H9 (cell line): Measurements from ENCODE around the gene OR9G1. TPM values are rescaled to one million over a fixed set of nuclear protein-coding genes. Genes with fewer than 3 reads are reported as not detected.

Experiments
- DNase-seq: peaks from one replicate; pipeline ENCODE4 v3.0.0-alpha.2; 2017
- H2AFZ ChIP-seq: one replicate; pipeline ENCODE4 v1.6.1; 2013; ENCODE audit warnings: mild to moderate bottlenecking, low read length, control low read depth, moderate library complexity
- H2AK5ac ChIP-seq: 2 replicates; pipeline ENCODE4 v1.6.1; 2013; ENCODE audit warnings: low read length, control low read depth, mixed read lengths; ENCODE audit not compliant: insufficient read length
- H2BK120ac ChIP-seq: one replicate; pipeline ENCODE4 v1.6.1; 2013; ENCODE audit warnings: low read depth, mild to moderate bottlenecking, low read length, control low read depth, inconsistent platforms; ENCODE audit not compliant: poor library complexity, severe bottlenecking
- H2BK12ac ChIP-seq: 2 replicates; pipeline ENCODE4 v1.6.1; 2013; ENCODE audit warnings: low read length, control low read depth, mixed read lengths, low read depth; ENCODE audit not compliant: insufficient read length
- H2BK15ac ChIP-seq: 2 replicates; pipeline ENCODE4 v1.6.1; 2013; ENCODE audit warnings: low read depth, low read length, control low read depth
- H2BK20ac ChIP-seq: one replicate; pipeline ENCODE4 v1.6.1; 2013; ENCODE audit warnings: low read depth, mild to moderate bottlenecking, low read length, control low read depth, inconsistent platforms; ENCODE audit not compliant: poor library complexity, severe bottlenecking
- H2BK5ac ChIP-seq: 2 replicates; pipeline ENCODE4 v1.6.1; 2013; ENCODE audit warnings: low read length, control low read depth, mixed read lengths; ENCODE audit not compliant: insufficient read length
- H3K14ac ChIP-seq: 2 replicates; pipeline ENCODE4 v1.6.1; 2013; ENCODE audit warnings: low read length, control low read depth; ENCODE audit not compliant: insufficient read depth
- H3K18ac ChIP-seq: 2 replicates; pipeline ENCODE4 v1.6.1; 2013; ENCODE audit warnings: low read depth, mild to moderate bottlenecking, mixed read lengths, low read length, control low read depth; ENCODE audit not compliant: insufficient read length
- H3K23ac ChIP-seq: 2 replicates; pipeline ENCODE4 v1.6.1; 2013; ENCODE audit warnings: low read length, control low read depth, mixed read lengths, low read depth; ENCODE audit not compliant: insufficient read length
- H3K23me2 ChIP-seq: 2 replicates; pipeline ENCODE4 v1.6.1; 2013; ENCODE audit warnings: low read depth, mild to moderate bottlenecking, mixed read lengths, low read length, control low read depth; ENCODE audit not compliant: insufficient read length, poor library complexity, severe bottlenecking
- H3K27ac ChIP-seq: 2 replicates; pipeline ENCODE4 v1.5.1; 2013; ENCODE audit warnings: low read length, control low read depth, mixed read lengths, low read depth; ENCODE audit not compliant: insufficient read length
- H3K27me3 ChIP-seq: 2 replicates; pipeline ENCODE4 v1.6.1; 2013; ENCODE audit warnings: low read length, control low read depth, inconsistent platforms; ENCODE audit not compliant: insufficient read depth
- H3K4ac ChIP-seq: 2 replicates; pipeline ENCODE4 v1.6.1; 2013; ENCODE audit warnings: low read depth, mild to moderate bottlenecking, control low read depth, inconsistent platforms, low read length, moderate library complexity
- H3K4me1 ChIP-seq: 2 replicates; pipeline ENCODE4 v1.6.1; 2013; ENCODE audit warnings: low read length, control low read depth, inconsistent platforms; ENCODE audit not compliant: insufficient read depth
- H3K4me2 ChIP-seq: 2 replicates; pipeline ENCODE4 v1.6.1; 2013; ENCODE audit warnings: low read length, control low read depth, mixed read lengths; ENCODE audit not compliant: insufficient read length, insufficient read depth
- H3K56ac ChIP-seq: 2 replicates; pipeline ENCODE4 v1.6.1; 2013; ENCODE audit warnings: low read depth, mild to moderate bottlenecking, mixed read lengths, low read length, control low read depth; ENCODE audit not compliant: insufficient read length
- H3K79me1 ChIP-seq: 2 replicates; pipeline ENCODE4 v1.6.1; 2013; ENCODE audit warnings: low read depth, mild to moderate bottlenecking, moderate library complexity, low read length, control low read depth, inconsistent platforms; ENCODE audit not compliant: insufficient read depth, poor library complexity, severe bottlenecking
- H3K79me2 ChIP-seq: 2 replicates; pipeline ENCODE4 v1.6.1; 2013; ENCODE audit warnings: low read length, control low read depth, inconsistent platforms; ENCODE audit not compliant: insufficient read depth
- H3K9ac ChIP-seq: 2 replicates; pipeline ENCODE4 v1.6.1; 2013; ENCODE audit warnings: low read length, control low read depth, mixed read lengths; ENCODE audit not compliant: insufficient read length; ENCODE audit errors: extremely low read depth
- H3K9me3 ChIP-seq: one replicate; pipeline ENCODE4 v1.6.1; 2013; ENCODE audit warnings: low read depth, low read length, inconsistent platforms; ENCODE audit not compliant: control insufficient read depth
- H3T11ph ChIP-seq: one replicate; pipeline ENCODE4 v1.6.1; 2013; ENCODE audit warnings: mild to moderate bottlenecking, low read length, control low read depth, inconsistent platforms
- H4K20me1 ChIP-seq: one replicate; pipeline ENCODE4 v1.6.1; 2013; ENCODE audit not compliant: control insufficient read depth, insufficient read length, insufficient read depth
- H4K5ac ChIP-seq: 2 replicates; pipeline ENCODE4 v1.6.1; 2013; ENCODE audit warnings: low read depth, mild to moderate bottlenecking, mixed read lengths, low read length, control low read depth; ENCODE audit not compliant: insufficient read length
- H4K8ac ChIP-seq: replicated peaks from 2 replicates; pipeline ENCODE4 v1.6.1; 2013; ENCODE audit warnings: low read length, control low read depth, mixed read lengths, low read depth; ENCODE audit not compliant: insufficient read length
- H4K91ac ChIP-seq: 2 replicates; pipeline ENCODE4 v1.6.1; 2013; ENCODE audit warnings: low read depth, mild to moderate bottlenecking, moderate library complexity, mixed read lengths, low read length, control low read depth; ENCODE audit not compliant: insufficient read length
- H3K27ac Mint-ChIP-seq, 3 experiments: 2 replicates in 2 of 3; 3 replicates in 1 of 3; pipeline ENCODE4 v1.8.0; 2020 to 2021; ENCODE audit warnings: mixed read lengths in 3 of 3, mild to moderate bottlenecking in 1 of 3, moderate library complexity in 1 of 3
- H3K27me3 Mint-ChIP-seq: 2 replicates; pipeline ENCODE4 v1.8.0; 2021; ENCODE audit warnings: low read depth, mild to moderate bottlenecking, moderate library complexity, mixed read lengths
- H3K36me3 Mint-ChIP-seq, 3 experiments: 2 replicates in 2 of 3; 3 replicates in 1 of 3; pipeline ENCODE4 v1.8.0; 2020 to 2021; ENCODE audit warnings: low read depth in 3 of 3, mixed read lengths in 3 of 3; ENCODE audit not compliant: insufficient read depth in 1 of 3
- H3K4me1 Mint-ChIP-seq, 2 experiments: 2 replicates each; pipeline ENCODE4 v1.8.0; 2020; ENCODE audit warnings: mixed read lengths in 2 of 2
- H3K4me3 Mint-ChIP-seq, 2 experiments: 2 replicates in 1 of 2; 3 replicates in 1 of 2; pipeline ENCODE4 v1.8.0; 2020 to 2021; ENCODE audit warnings: mild to moderate bottlenecking in 2 of 2, mixed read lengths in 2 of 2, moderate library complexity in 1 of 2
- H3K9me3 Mint-ChIP-seq, 2 experiments: 2 replicates in 1 of 2; 3 replicates in 1 of 2; pipeline ENCODE4 v1.8.0; 2020; ENCODE audit warnings: mild to moderate bottlenecking in 2 of 2, mixed read lengths in 2 of 2, moderate library complexity in 1 of 2
- WGBS: extraction: QIAGEN DNeasy Blood & Tissue Kit; methylation state at CpG from one replicate; pipeline ENCODE4 v1.1.7; 2013; ENCODE audit warnings: missing lambda C conversion rate, low lambda C conversion rate, mixed read lengths; ENCODE audit not compliant: insufficient read length; ENCODE audit errors: extremely low coverage; 5-methylcytosine and 5-hydroxymethylcytosine counted together
- total RNA-seq: library from RNA; stranded (reverse); gene quantifications from 2 replicates; pipeline ENCODE4 v1.2.1, GENCODE V29; 2021
- TF ChIP-seq, protein P1 (sequence below): fragments of 200-600 bp; sonication (generic); conservative IDR thresholded peaks from 3 replicates; pipeline ENCODE4 v1.8.0; 2021; ENCODE audit warnings: antibody characterized with exemption, mild to moderate bottlenecking

The OR9G1 gene
- total RNA-seq, 1 experiment from 2014 or later: not detected

GRCh38 chr11:56748597-56748996 lies 49.7 kb downstream of the OR9G1 start, which contains the start of gene OR9G4:
Gene OR9G4 (minus strand): TSS chr11:56748697. CDS start chr11:56743766, 4,931 bp downstream.
- Histone ChIP-seq H3K14ac (no peak within 1 kb of the TSS), H3K9me3 (no peaks in the 10 kb centered on the region), H3K4ac (no peak within 1 kb of the TSS), H3K56ac (no peak within 1 kb of the TSS), H2AFZ (no peak within 1 kb of the TSS), H2BK5ac (no peak within 1 kb of the TSS), H3K4me1 (no peaks in the 10 kb centered on the region), H4K91ac (no peak within 1 kb of the TSS), H3K9ac (no peak within 1 kb of the TSS), H3K79me2 (no peaks in the 10 kb centered on the region), H3K23ac (no peak within 1 kb of the TSS), H2BK20ac (no peak within 1 kb of the TSS), H3K23me2 (no peaks in the 10 kb centered on the region), H2BK12ac (no peak within 1 kb of the TSS), H3K79me1 (no peaks in the 10 kb centered on the region), H2BK120ac (no peak within 1 kb of the TSS), H2AK5ac (no peak within 1 kb of the TSS), H3T11ph (no peak within 1 kb of the TSS), H4K5ac (no peak within 1 kb of the TSS), H2BK15ac (no peak within 1 kb of the TSS), H3K18ac (no peak within 1 kb of the TSS), H4K20me1 (no peaks in the 10 kb centered on the region), H3K4me2 (no peak within 1 kb of the TSS), H3K27ac (no peak within 1 kb of the TSS), H3K27me3 (no peaks in the 10 kb centered on the region), H4K8ac (no peak within 1 kb of the TSS)
- H3K27ac Mint-ChIP-seq: no peak within 1 kb of the TSS
- peaks cover 0 to 17% (median 3%) of the 10 kb centered on the region in 3 experiments; a peak in 5 of 7 replicates for H3K36me3 Mint-ChIP-seq
- TF ChIP-seq, protein P1, sequence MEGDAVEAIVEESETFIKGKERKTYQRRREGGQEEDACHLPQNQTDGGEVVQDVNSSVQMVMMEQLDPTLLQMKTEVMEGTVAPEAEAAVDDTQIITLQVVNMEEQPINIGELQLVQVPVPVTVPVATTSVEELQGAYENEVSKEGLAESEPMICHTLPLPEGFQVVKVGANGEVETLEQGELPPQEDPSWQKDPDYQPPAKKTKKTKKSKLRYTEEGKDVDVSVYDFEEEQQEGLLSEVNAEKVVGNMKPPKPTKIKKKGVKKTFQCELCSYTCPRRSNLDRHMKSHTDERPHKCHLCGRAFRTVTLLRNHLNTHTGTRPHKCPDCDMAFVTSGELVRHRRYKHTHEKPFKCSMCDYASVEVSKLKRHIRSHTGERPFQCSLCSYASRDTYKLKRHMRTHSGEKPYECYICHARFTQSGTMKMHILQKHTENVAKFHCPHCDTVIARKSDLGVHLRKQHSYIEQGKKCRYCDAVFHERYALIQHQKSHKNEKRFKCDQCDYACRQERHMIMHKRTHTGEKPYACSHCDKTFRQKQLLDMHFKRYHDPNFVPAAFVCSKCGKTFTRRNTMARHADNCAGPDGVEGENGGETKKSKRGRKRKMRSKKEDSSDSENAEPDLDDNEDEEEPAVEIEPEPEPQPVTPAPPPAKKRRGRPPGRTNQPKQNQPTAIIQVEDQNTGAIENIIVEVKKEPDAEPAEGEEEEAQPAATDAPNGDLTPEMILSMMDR: no peak
- no peak for DNase-seq
- no CpG with 5 or more reads among the region's 1 CpG for WGBS
- peaks cover 0 to 3% of the 10 kb centered on the region in 2 experiments; a peak in 1 of 4 replicates for H3K4me1 Mint-ChIP-seq
- no peak within 1 kb of the TSS for H3K4me3 Mint-ChIP-seq
- H3K27me3 Mint-ChIP-seq: no peaks in the 10 kb centered on the region
- peaks cover 4 to 7% of the 10 kb centered on the region in 2 experiments; a peak in 4 of 5 replicates for H3K9me3 Mint-ChIP-seq
